ENCODE data around the gene CYP26B1.

Gene CYP26B1
- long read RNA-seq, donor 1, full-length matches to known transcripts, result 2 of 2 reads
- long read RNA-seq, donor 1, partial matches to known transcripts, result 0 of 2 reads
- long read RNA-seq, donor 1, other reads (novel, unspliced or antisense), result 0 of 2 reads
- long read RNA-seq, donor 2, full-length matches to known transcripts, result 1 of 1 reads
- long read RNA-seq, donor 2, partial matches to known transcripts, result 0 of 1 reads
- long read RNA-seq, donor 2, other reads (novel, unspliced or antisense), result 0 of 1 reads
- long read RNA-seq, donor 3, result 0 reads
- long read RNA-seq, donor 4, full-length matches to known transcripts, result 3 of 3 reads
- long read RNA-seq, donor 4, partial matches to known transcripts, result 0 of 3 reads
- long read RNA-seq, donor 4, other reads (novel, unspliced or antisense), result 0 of 3 reads
- long read RNA-seq, donor 5, full-length matches to known transcripts, result 1 of 1 reads
- long read RNA-seq, donor 5, partial matches to known transcripts, result 0 of 1 reads
- long read RNA-seq, donor 5, other reads (novel, unspliced or antisense), result 0 of 1 reads
- long read RNA-seq, donor 6, full-length matches to known transcripts, result 7 of 12 reads
- long read RNA-seq, donor 6, partial matches to known transcripts, result 5 of 12 reads
- long read RNA-seq, donor 6, other reads (novel, unspliced or antisense), result 0 of 12 reads
- long read RNA-seq, donor 7, full-length matches to known transcripts, result 5 of 5 reads
- long read RNA-seq, donor 7, partial matches to known transcripts, result 0 of 5 reads
- long read RNA-seq, donor 7, other reads (novel, unspliced or antisense), result 0 of 5 reads
- long read RNA-seq, donor 8, full-length matches to known transcripts, result 3 of 3 reads
- long read RNA-seq, donor 8, partial matches to known transcripts, result 0 of 3 reads
- long read RNA-seq, donor 8, other reads (novel, unspliced or antisense), result 0 of 3 reads

- DNase-seq, result peak; percentile 78
Measured at GRCh38 chr2:72147303-72147971, at the start of gene CYP26B1. TSS of gene CYP26B1 (minus strand) at chr2:72147862. CDS start at chr2:72147834, 28 bp downstream.

GRCh38 chr2:72193723-72194122, 46.1 kb upstream of the CYP26B1 start:
- DNase-seq, result no peak

DNA sequence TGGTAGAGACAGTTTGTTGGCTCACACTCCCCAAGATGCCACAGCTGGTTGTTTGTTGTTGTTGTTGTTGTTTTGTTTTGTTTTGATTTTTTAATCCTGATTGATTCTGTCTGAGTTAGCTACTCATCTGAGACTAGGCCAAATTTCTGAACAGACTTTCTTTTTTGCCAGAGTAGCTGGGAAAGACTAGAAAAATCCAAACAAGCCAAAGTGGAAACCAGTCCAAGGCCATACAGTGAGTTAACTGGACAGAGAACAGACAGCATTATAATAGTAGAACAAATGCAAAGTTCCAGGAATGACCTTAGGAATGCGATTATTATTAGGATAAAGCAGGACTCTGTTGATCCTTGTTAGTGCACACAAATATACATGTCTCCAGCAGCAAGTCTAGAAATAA, 43.8 kb upstream of the CYP26B1 start:
- no peak for DNase-seq

- DNase-seq, result no peak
Measured at GRCh38 chr2:72185206-72185605, 37.5 kb upstream of the CYP26B1 start.

GRCh38 chr2:72183466-72183865, 35.8 kb upstream of the CYP26B1 start:
- no peak for DNase-seq

- DNase-seq, result no peak
Measured at GRCh38 chr2:72183016-72183415, 35.4 kb upstream of the CYP26B1 start.

- no peak for DNase-seq
Measured at GRCh38 chr2:72182547-72182946, 34.9 kb upstream of the CYP26B1 start.

DNA sequence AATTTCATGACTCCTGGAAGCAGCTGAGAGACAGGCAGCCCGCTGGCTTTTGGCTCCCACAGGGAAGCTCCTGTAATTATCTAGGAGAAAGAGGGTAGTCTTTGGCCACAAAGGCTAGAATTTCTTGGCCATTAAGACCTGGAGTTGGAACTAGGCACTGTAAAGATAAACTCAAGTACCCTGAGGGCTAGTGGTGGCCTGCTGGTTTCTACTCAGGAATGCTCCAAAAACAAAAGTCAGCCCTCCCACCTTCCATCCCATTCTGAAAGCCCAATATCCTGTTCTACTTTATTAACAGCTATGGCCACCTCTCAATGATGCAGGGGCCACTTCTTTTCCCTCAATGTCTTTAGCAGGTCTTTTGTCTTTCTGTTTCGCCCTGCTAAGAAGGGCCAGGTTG, 34.0 kb upstream of the CYP26B1 start:
- no peak for DNase-seq

GRCh38 chr2:72180351-72180750, 32.7 kb upstream of the CYP26B1 start:
- no peak for DNase-seq

GRCh38 chr2:72178551-72178950, 30.9 kb upstream of the CYP26B1 start:
- DNase-seq, result no peak

DNA sequence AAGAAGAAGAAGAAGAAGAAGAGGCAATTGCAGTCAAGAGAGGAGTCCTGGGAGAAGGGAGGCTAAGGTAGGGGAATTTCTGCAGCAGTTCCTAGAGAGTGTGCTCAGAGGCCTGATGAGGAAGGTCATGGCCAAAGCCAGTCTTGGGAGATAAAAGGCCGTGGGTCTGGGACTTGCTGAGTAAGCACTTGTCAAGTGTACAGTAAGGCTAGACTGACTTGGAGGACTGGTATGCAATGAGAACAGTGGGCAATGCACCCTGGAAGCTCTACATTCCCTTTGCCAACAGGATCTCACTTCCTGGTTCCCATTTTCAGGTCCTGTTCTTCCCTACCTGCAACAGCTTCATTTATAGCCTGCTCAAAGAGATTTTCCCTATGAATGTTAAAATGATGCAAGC, 28.6 kb upstream of the CYP26B1 start:
- no peak for DNase-seq

- no peak for DNase-seq
Measured at GRCh38 chr2:72175636-72176035, 28.0 kb upstream of the CYP26B1 start.

DNA sequence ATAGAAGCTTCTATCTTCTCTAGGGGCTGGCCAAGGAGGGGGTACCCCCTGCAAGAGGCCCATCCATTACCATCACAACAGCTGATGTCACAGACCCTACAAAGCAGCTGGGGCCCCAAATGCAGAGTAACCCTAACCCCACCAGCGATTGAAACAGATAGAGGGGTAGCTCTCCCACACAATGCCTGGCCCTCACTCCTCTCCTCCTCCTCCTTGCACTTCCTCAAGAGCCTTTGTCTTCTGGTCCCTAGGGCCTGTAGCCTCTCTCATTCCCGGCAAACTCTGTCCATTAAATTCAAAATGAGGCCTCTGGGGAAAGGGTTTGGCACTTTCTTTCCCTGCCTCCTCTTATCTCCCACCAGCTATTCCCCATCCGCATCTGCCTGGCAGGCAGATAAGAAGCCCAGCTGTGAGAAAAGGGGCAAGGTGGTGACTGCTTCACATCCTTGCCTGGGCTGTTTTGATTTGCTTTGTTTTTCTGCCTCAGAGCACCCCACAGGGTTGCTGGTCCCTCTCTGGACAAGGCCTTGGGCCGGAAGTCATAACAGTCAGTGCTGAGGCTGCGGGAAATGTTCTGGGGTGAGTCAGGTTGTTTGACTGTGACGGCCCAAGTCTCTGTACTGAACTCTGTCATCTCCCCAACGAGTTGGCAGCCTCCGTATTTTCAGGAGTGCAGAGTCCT, 26.1 kb upstream of the CYP26B1 start:
- no peak for DNase-seq

DNA sequence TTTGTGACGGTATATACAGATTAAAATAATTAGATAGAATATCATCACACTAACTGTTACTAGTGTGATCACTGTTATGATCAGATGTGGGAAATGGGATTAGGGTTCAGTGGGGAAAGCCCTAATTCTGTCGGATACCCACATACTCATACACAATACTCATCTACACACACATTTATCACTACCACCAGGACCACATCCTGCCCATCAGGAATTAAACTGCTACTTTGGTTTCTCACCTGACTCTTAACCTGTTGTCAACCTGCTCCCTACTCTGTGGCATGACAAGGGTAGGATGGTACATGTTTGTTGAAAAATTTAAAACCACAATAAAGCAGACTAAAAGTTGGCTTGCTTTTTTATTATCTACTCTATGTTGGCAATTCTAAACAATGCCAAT, 24.8 kb upstream of the CYP26B1 start:
- no peak for DNase-seq

- no peak for DNase-seq
Measured at GRCh38 chr2:72166279-72166678, 18.6 kb upstream of the CYP26B1 start.

DNA sequence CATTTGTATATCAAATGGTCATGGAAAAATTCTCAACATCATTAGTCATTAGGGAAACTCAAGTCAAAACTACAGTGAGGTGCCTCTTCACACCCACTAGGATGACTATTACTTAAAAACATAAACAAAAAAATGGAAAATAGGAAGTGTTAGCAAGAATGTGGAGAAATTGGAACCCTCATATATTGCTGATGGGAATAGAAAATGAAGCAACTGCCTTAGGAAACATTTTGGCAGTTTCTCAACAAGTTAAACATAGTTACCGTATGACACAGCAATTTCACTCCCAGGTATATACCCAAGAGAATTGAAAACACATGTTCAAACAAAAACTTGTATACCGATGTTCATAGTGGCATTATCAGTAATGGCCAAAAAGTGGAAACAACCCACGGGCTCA, 18.1 kb upstream of the CYP26B1 start:
- DNase-seq, result no peak

DNA sequence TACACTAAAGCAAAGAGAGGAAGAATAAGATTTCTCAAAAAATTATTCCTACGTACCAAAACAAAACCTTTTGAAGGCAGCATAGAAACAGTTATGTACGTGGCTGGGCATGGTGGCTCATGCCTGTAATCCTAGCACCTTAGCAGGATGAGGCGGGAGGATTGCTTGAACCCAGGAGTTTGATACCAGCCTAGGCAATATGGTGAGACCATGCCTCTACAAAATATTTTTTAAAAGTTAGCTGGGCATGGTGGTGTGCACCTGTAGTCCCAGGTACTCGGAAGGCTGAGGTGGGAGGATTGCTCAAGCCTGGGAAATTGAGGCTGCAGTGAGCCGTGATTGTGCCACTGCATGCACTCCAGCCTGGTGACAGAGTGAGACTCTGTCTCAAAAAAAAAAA, 14.9 kb upstream of the CYP26B1 start:
- no peak for DNase-seq

GRCh38 chr2:72159211-72159993, 11.7 kb upstream of the CYP26B1 start:
- DNase-seq, result no peak

DNA sequence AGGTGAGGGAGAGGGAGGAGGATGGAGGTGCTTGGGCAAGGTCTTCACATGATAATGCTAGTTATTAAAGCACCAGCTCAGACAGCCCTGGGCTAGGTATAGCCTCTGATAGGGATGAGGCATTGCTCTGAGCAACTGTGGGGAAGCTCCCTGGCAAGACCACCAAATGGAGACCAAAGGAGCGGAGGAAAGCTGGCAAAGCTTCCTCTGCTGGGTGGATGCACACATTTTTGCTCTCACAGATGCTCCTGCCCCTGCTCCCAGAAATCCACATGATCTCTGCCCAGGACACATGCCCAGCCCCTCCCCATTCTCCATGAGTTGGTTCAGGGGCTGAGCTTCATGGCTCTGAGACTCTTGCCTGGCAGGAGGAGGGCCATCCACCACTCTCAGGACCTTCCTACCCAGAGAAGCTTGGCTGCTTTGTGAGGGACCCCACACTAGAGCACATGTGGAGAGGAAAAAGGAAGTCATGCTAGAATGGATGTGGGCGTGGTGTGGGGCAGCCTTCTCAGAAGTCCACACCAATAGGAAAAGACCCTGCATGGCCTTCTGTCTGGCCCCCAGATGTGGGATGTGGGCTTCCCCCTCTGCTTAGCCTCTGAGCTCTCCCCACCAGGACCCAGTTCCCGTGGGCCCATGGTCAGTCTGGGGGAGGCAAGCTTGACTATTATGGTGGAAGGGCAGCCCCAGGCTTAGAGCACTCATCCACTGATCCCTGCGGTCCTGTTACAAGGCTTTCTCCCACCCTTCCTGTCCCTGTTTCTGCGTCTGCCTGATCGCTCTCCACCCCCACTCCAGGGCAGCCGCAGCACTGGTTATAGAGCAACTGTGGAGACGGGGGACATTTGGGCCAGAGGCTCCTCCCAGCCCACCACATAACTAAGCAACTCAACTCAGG, 10.5 kb upstream of the CYP26B1 start:
- DNase-seq, result no peak

DNA sequence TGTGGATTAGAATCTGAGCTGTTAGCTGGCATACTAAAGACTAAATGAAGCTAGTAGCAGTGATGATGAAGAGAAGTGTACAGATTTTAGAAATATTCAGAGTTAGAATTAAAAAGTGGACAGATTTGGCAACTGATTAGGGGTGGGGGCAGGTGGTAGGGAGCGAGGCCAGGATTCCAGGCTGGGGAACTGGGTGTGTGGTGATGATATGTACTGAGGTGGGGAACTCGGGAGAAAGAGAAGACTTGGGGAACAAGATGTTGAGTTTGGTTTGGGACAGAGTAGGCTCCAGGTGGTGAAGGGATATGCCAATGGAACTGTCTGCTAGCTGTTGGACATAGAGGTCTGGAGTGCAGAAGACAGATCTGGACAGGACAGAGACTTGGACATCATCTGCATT, 9.2 kb upstream of the CYP26B1 start:
- no peak for DNase-seq

All from right kidney (tissue), 9 donors.